ENCODE measurements around the gene TTC21A. TPM values are rescaled to one million over a fixed set of nuclear protein-coding genes. Genes with fewer than 3 reads are reported as not detected.

Gene TTC21A
- total RNA-seq, 1 experiment from 2014 or later: 5.6 TPM

- ATAC-seq (no peak), DNase-seq (ENCODE audit: low read depth, low spot score) (no peak)
- Histone ChIP-seq H3K27ac (ENCODE audit: low read depth, low read length) (no peak overlapping the region), H3K9me3 (ENCODE audit: control insufficient read depth in 1 of 2, insufficient read depth in 1 of 2, low read depth in 1 of 2, low read length in 2 of 2) (no peaks in the 10 kb centered on the region), H2AFZ (ENCODE audit: low read depth, low read length, poor library complexity, severe bottlenecking) (no peak overlapping the region), H4K20me1 (ENCODE audit: insufficient read depth) (no peaks in the 10 kb centered on the region), H3K4me1 (ENCODE audit: control insufficient read depth in 1 of 2, insufficient read depth in 2 of 2, low read length in 2 of 2) (no peaks in the 10 kb centered on the region), H3K27me3 (ENCODE audit: insufficient read depth, low read length) (no peaks in the 10 kb centered on the region), H3K4me2 (ENCODE audit: low read length) (no peak overlapping the region), H3K4me3 (replicated peaks in 1 of 2; ENCODE audit: low read depth in 1 of 2, low read length in 2 of 2) (no peak overlapping the region), H3K9ac (ENCODE audit: low read length) (no peak overlapping the region), H3K36me3 (ENCODE audit: control insufficient read depth in 1 of 2, insufficient read depth in 2 of 2, low read length in 2 of 2) (peaks cover 6 to 23% of the 10 kb centered on the region in 2 experiments; a peak in 3 of 4 replicates), H3K9me2 (ENCODE audit: insufficient read depth) (no peaks in the 10 kb centered on the region), H3K79me2 (ENCODE audit: insufficient read depth, low read length) (peaks cover under 1% of the 10 kb centered on the region; the same call in 1 of the 2 replicates)
- TF ChIP-seq CTCF (IDR thresholded peaks at IDR 0.05 in 2 of 3, conservative IDR thresholded peaks at IDR 0.05 in 1 of 3; ENCODE audit: borderline replicate concordance in 1 of 3, insufficient read depth in 1 of 3, low read depth in 2 of 3, low read length in 2 of 3): no peak
- TF ChIP-seq ATF3 (IDR thresholded peaks at IDR 0.05): no peak
- no peak for TF ChIP-seq REST (IDR thresholded peaks at IDR 0.05; ENCODE audit: low read depth)
- TF ChIP-seq SIN3A (IDR thresholded peaks at IDR 0.05; ENCODE audit: low read depth): no peak
- no peak for TF ChIP-seq SRF (IDR thresholded peaks at IDR 0.05; ENCODE audit: low read depth)
- no peak for TF ChIP-seq CEBPB (IDR thresholded peaks at IDR 0.05; ENCODE audit: low read depth)
- TF ChIP-seq FOSL1 (IDR thresholded peaks at IDR 0.05; ENCODE audit: low read depth): no peak
- no peak for TF ChIP-seq EZH2 (IDR thresholded peaks at IDR 0.05)
- no peak for TF ChIP-seq TCF7L2 (IDR thresholded peaks at IDR 0.05; ENCODE audit: borderline replicate concordance, extremely low read depth, insufficient read depth, insufficient read length)
- no peak for TF ChIP-seq YY1 (IDR thresholded peaks at IDR 0.05; ENCODE audit: extremely low read depth, insufficient replicate concordance, low read depth, low read length)
- no peak for TF ChIP-seq SP1 (IDR thresholded peaks at IDR 0.05; ENCODE audit: low read depth)
- RAD21 ChIA-PET (ENCODE audit: low non-redundant PET in 1 of 2, low total read pairs in 2 of 2, uncharacterized antibody in 2 of 2, unreplicated experiment in 2 of 2): no interaction called here
- CTCF ChIA-PET: no interaction called here
- intact Hi-C loops (cut with micrococcal nuclease): no loop called here
- POLR2A ChIA-PET: no interaction called here
- BruUV-seq (replicated peaks): no TSS peak
These were observed 8.2 kb upstream of the TTC21A start for GRCh38 chr3:39099242-39099641.

Measured in HCT116 (cell line).